ENCODE measurements around the gene HOXB2. TPM values are rescaled to one million over a fixed set of nuclear protein-coding genes. Genes with fewer than 3 reads are reported as not detected.

HOXB2 gene
- total RNA-seq, 1 experiment from 2014 or later: 34.5 TPM

GRCh38 chr17:48592577-48592976 is 47.7 kb upstream of the HOXB2 start:
- no TSS peak for BruUV-seq (replicated peaks)
- peaks cover 12% of the 10 kb centered on the region for H3K36me3 ChIP-seq (ENCODE audit: insufficient read depth, low read length, poor library complexity, severe bottlenecking)
- no peak overlapping the region for H3K4me3 ChIP-seq (ENCODE audit: low read depth, low read length, poor library complexity, severe bottlenecking)
- no peak for DNase-seq (ENCODE audit: low spot score)
- ChIA-PET POLR2A (ENCODE audit: low non-redundant PET) (no interaction called here), CTCF (interaction anchor here (0.7 to 1.5 kb wide), 5 partner anchors 9 to 284 kb away, joined by 3 read pairs; no protein-coding TSS in a partner anchor)
- TF ChIP-seq CTCF (conservative IDR thresholded peaks at IDR 0.05; ENCODE audit: low read depth, low read length) (no peak), EZH2 (IDR thresholded peaks at IDR 0.05; ENCODE audit: borderline replicate concordance, low read depth, low read length, poor library complexity, severe bottlenecking) (no peak)
- no peaks in the 10 kb centered on the region for H3K27me3 ChIP-seq (replicated peaks; ENCODE audit: insufficient read depth, low read depth, low read length, poor library complexity)
- H3K27ac ChIP-seq (ENCODE audit: low read depth, low read length, poor library complexity, severe bottlenecking): no peak overlapping the region
- no peaks in the 10 kb centered on the region for H3K9me3 ChIP-seq (ENCODE audit: low read depth, low read length, poor library complexity, severe bottlenecking)
- intact Hi-C loops (cut with micrococcal nuclease; ENCODE audit: unreplicated experiment): no loop called here
- peaks cover 48% of the 10 kb centered on the region for H3K4me1 ChIP-seq (ENCODE audit: insufficient read depth, low read length, poor library complexity, severe bottlenecking)

GRCh38 chr17:48592057-48592514 is 47.2 kb upstream of the HOXB2 start:
- Histone ChIP-seq H3K4me1 (ENCODE audit: insufficient read depth, low read length, poor library complexity, severe bottlenecking) (peaks cover 48% of the 10 kb centered on the region), H3K36me3 (ENCODE audit: insufficient read depth, low read length, poor library complexity, severe bottlenecking) (peaks cover 12% of the 10 kb centered on the region), H3K27me3 (replicated peaks; ENCODE audit: insufficient read depth, low read depth, low read length, poor library complexity) (no peaks in the 10 kb centered on the region), H3K27ac (ENCODE audit: low read depth, low read length, poor library complexity, severe bottlenecking) (no peak overlapping the region), H3K9me3 (ENCODE audit: low read depth, low read length, poor library complexity, severe bottlenecking) (no peaks in the 10 kb centered on the region), H3K4me3 (ENCODE audit: low read depth, low read length, poor library complexity, severe bottlenecking) (no peak overlapping the region)
- DNase-seq (ENCODE audit: low spot score): no peak
- no TSS peak for BruUV-seq (replicated peaks)
- ChIA-PET POLR2A (ENCODE audit: low non-redundant PET) (no interaction called here), CTCF (interaction anchor here (1.5 kb wide), 1 partner anchor 8 kb away, joined by 3 read pairs; no protein-coding TSS in a partner anchor)
- intact Hi-C loops (cut with micrococcal nuclease; ENCODE audit: unreplicated experiment): no loop called here
- TF ChIP-seq CTCF (conservative IDR thresholded peaks at IDR 0.05; ENCODE audit: low read depth, low read length) (no peak), EZH2 (IDR thresholded peaks at IDR 0.05; ENCODE audit: borderline replicate concordance, low read depth, low read length, poor library complexity, severe bottlenecking) (no peak)

- intact Hi-C loops (cut with micrococcal nuclease; ENCODE audit: unreplicated experiment): no loop called here
- no peak for TF ChIP-seq EZH2 (IDR thresholded peaks at IDR 0.05; ENCODE audit: borderline replicate concordance, low read depth, low read length, poor library complexity, severe bottlenecking)
- TF ChIP-seq CTCF (conservative IDR thresholded peaks at IDR 0.05; ENCODE audit: low read depth, low read length): no peak
- Histone ChIP-seq H3K9me3 (ENCODE audit: low read depth, low read length, poor library complexity, severe bottlenecking) (no peaks in the 10 kb centered on the region), H3K4me3 (ENCODE audit: low read depth, low read length, poor library complexity, severe bottlenecking) (no peak overlapping the region), H3K27ac (ENCODE audit: low read depth, low read length, poor library complexity, severe bottlenecking) (peak overlapping the region; percentile 33), H3K4me1 (ENCODE audit: insufficient read depth, low read length, poor library complexity, severe bottlenecking) (peaks cover 49% of the 10 kb centered on the region), H3K36me3 (ENCODE audit: insufficient read depth, low read length, poor library complexity, severe bottlenecking) (peaks cover 12% of the 10 kb centered on the region), H3K27me3 (replicated peaks; ENCODE audit: insufficient read depth, low read depth, low read length, poor library complexity) (no peaks in the 10 kb centered on the region)
- DNase-seq (ENCODE audit: low spot score): no peak
- ChIA-PET CTCF (no interaction called here), POLR2A (ENCODE audit: low non-redundant PET) (no interaction called here)
- BruUV-seq (replicated peaks): no TSS peak
Observed at GRCh38 chr17:48591255-48592056, 46.5 kb upstream of the HOXB2 start.

Data from A673 (cell line).